OCI-LY3 (cell line): Measurements from ENCODE around the gene BEST3.
"Not testable (repeated sequence)": the region's sequence is repeated elsewhere in the genome, so short reads cannot be mapped to it uniquely, and the experiment has no call there.

Experiments
- H2AFZ ChIP-seq: fragments of 200-600, 300-600 bp; shearing (Covaris generic); 2 replicates; pipeline ENCODE4 v1.6.0; 2014; ENCODE audit warnings: antibody characterized with exemption, low read depth, low read length
- H3K27ac ChIP-seq: fragments of 200-600, 300-600 bp; sonication (generic); 2 replicates; pipeline ENCODE4 v1.5.1; 2014; ENCODE audit warnings: mild to moderate bottlenecking, low read length, moderate library complexity, mixed read lengths
- H3K27me3 ChIP-seq: fragments of 200-600, 300-600 bp; sonication (generic); 2 replicates; pipeline ENCODE4 v1.6.1; 2014; ENCODE audit warnings: low read depth, low read length, mixed read lengths
- H3K36me3 ChIP-seq: fragments of 200-600, 300-600 bp; sonication (generic); replicated peaks from 2 replicates; pipeline ENCODE3; 2014; ENCODE audit warnings: low read depth, low read length, mixed read lengths
- H3K4me1 ChIP-seq: fragments of 300-600, 200-600 bp; sonication (generic); 2 replicates; pipeline ENCODE4 v1.6.1; 2014; ENCODE audit warnings: low read length, mixed read lengths
- H3K4me2 ChIP-seq: fragments of 200-600, 300-600 bp; sonication (generic); 2 replicates; pipeline ENCODE4 v1.6.1; 2014; ENCODE audit warnings: low read length, mixed read lengths
- H3K4me3 ChIP-seq: fragments of 300-600, 200-600 bp; sonication (generic); 2 replicates; pipeline ENCODE4 v1.5.1; 2014; ENCODE audit warnings: antibody characterized with exemption, mild to moderate bottlenecking, low read length, moderate library complexity
- H3K79me2 ChIP-seq: fragments of 300-600, 200-600 bp; shearing (Covaris generic); 2 replicates; pipeline ENCODE4 v1.6.1; 2014; ENCODE audit warnings: mild to moderate bottlenecking, low read length, mixed read lengths
- H3K9ac ChIP-seq: fragments of 300-600, 200-600 bp; shearing (Covaris generic); 2 replicates; pipeline ENCODE4 v1.6.0; 2014; ENCODE audit warnings: mild to moderate bottlenecking, low read length, moderate library complexity
- H3K9me3 ChIP-seq: fragments of 200-600, 300-600 bp; shearing (Covaris generic); 2 replicates; pipeline ENCODE4 v1.6.1; 2014; ENCODE audit warnings: low read length, mixed read lengths; ENCODE audit not compliant: insufficient read depth
- H4K20me1 ChIP-seq: fragments of 200-600, 300-600 bp; sonication (generic); 2 replicates; pipeline ENCODE4 v1.6.1; 2016; ENCODE audit warnings: low read length, mixed read lengths; ENCODE audit not compliant: insufficient read depth
- CTCF ChIP-seq: fragments of 200-600, 300-600 bp; sonication (generic); IDR thresholded peaks from 2 replicates; pipeline ENCODE4 v1.5.1; 2014; ENCODE audit warnings: antibody characterized with exemption, low read length, low read depth
- EZH2phosphoT487 ChIP-seq: fragments of 200-600 bp; shearing (Covaris generic); IDR thresholded peaks from 2 replicates; pipeline ENCODE4 v1.6.1; 2018; ENCODE audit warnings: antibody characterized with exemption, mixed run types, low read depth

Gene BEST3

GRCh38 chr12:69608114-69608513 lies 91.0 kb downstream of the BEST3 start:
- TF ChIP-seq EZH2phosphoT487 (no peak), CTCF (no peak)
- no peaks in the 10 kb centered on the region for H3K9me3 ChIP-seq
- H3K9ac ChIP-seq, result no peak overlapping the region
- H3K27me3 ChIP-seq, result peaks cover 10% of the 10 kb centered on the region
- H2AFZ ChIP-seq, result no peak overlapping the region
- no peaks in the 10 kb centered on the region for H4K20me1 ChIP-seq
- H3K4me3 ChIP-seq, result no peak overlapping the region
- no peaks in the 10 kb centered on the region for H3K79me2 ChIP-seq
- H3K4me2 ChIP-seq, result no peak overlapping the region
- H3K27ac ChIP-seq, result no peak overlapping the region
- H3K4me1 ChIP-seq, result no peaks in the 10 kb centered on the region
- H3K36me3 ChIP-seq, result peaks cover 5% of the 10 kb centered on the region

GRCh38 chr12:69604275-69604674 lies 94.8 kb downstream of the BEST3 start:
- not testable (repeated sequence) for H4K20me1 ChIP-seq, H3K4me3 ChIP-seq, H3K9me3 ChIP-seq, H3K9ac ChIP-seq, H3K4me1 ChIP-seq, H3K27me3 ChIP-seq, H2AFZ ChIP-seq, H3K4me2 ChIP-seq, H3K79me2 ChIP-seq, H3K27ac ChIP-seq
- H3K36me3 ChIP-seq, result peaks cover 39% of the 10 kb centered on the region
